Left kidney (tissue), 2 donors: Measurements from ENCODE around the gene CDKN2AIP. TPM values are rescaled to one million over a fixed set of nuclear protein-coding genes. Genes with fewer than 3 reads are reported as not detected.
"Not testable (repeated sequence)": the region's sequence is repeated elsewhere in the genome, so short reads cannot be mapped to it uniquely, and the experiment has no call there.

Experiments
- DNase-seq: peaks from one replicate; pipeline ENCODE4 v3.0.0-alpha.2; 2013
- polyA plus RNA-seq: library from polyadenylated mRNA; unstranded; fragments of 120-200 nt; gene quantifications from one replicate; pipeline ENCODE4 v1.2.1, GENCODE V29; 2013; ENCODE audit not compliant: insufficient read length

The CDKN2AIP gene
- polyA plus RNA-seq, 1 donor, result 33.7 TPM

- DNase-seq, result no peak
These were observed 4.0 kb downstream of the CDKN2AIP start for GRCh38 chr4:183448436-183448835.

DNA sequence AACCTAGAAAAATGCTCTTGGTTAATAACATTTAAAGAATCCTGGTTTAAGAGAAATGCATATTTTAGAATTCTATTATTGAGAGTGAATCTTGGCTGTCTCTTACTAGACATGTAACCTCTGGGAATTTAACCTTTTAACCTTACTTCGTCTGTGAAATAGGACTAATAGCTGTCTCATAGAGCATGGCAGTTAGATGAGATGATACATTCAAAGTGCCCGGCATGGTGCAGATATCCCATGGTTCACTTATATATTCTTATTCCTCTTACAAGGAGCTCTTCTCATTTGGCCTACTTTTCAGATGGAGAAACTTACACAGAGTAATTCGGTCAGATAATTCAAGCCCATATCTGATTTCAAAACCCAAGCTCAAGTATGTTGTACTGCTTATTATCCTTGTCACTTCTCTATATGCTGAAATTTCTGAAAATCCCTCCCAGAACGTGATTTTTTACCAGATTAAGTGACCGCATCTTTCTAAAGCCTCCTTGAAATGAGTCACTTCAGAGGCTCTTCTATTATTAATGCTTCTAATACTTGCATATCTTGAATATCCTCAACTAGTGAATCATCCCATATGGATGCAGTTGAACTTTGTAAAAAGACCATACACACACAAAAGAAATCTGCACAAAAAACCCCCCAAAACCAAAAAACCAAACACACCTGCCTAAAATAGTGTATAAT is 4.9 kb downstream of the CDKN2AIP start:
- DNase-seq, result no peak

DNA sequence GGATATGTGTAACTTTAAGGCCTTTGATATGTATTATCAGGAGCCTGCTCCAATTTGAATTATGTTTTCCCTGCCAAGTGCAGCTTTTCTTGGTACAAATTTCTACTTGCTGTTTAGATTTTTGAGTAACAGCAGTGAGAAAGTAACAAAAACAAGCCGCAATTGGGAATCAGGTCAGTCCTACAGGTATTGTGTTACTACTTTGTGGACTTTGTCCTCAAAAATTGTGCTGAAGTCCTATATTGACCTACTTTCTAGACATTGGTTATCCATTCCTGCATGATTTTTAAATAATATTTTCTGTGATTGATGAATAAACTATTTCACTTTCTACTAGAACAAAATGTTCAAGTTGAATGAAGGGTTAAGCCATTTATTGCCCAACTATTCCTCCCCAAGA is 5.7 kb downstream of the CDKN2AIP start:
- DNase-seq, result no peak

DNA sequence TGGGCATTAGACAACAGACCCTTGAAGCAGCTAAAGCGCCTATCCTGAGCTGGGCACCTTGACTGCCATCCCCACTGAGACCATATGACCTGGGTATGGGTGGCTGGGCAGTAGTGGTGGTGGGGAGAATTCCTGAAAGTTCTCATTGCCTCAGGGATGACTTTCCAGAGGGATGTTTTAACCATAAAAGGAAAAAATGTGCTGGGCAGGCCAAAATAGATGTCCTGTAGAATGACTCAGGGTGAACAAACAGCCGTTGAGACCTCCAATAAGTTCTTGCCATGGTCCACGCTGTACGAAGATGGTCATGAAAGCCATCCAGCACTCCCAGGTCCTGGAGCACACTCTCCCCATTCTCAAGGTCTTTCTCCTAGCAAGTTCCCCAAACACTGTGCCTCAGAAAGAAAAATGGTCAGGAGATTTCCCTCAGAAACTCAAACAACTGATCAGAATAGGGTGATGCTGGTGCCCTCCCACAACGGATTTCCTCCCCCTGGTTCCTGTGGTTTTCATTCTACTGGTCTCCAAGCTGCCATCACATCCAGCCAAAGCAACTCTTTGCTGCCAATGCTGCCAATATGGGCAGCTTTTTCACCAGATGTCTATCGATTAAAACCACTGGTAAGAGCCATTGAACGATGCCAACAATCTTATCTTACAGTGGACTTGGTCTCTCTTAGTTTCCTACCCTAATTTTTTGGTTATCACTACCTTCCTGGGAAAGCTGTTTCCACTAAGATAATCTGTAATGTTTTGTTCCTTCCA is 11.2 kb downstream of the CDKN2AIP start:
- no peak for DNase-seq

DNA sequence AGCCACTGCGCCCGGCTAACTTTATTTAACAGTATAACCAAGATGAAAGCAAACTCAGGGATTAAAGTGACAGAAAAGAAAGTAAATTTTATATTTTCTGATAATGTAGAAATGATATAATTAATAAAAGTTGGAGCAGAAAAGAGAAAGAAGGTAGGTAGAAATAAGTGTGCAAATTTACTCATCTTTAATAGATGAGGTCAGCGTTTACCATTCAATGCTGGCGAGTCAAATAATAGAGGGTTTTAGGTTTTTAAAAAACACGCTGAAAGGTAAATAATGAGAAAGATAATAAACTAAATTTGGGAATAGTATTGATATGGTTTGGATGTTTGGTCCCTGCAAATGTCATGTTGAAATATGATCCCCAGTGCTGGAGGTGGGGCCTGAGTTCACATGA is 13.6 kb downstream of the CDKN2AIP start:
- no peak for DNase-seq

DNA sequence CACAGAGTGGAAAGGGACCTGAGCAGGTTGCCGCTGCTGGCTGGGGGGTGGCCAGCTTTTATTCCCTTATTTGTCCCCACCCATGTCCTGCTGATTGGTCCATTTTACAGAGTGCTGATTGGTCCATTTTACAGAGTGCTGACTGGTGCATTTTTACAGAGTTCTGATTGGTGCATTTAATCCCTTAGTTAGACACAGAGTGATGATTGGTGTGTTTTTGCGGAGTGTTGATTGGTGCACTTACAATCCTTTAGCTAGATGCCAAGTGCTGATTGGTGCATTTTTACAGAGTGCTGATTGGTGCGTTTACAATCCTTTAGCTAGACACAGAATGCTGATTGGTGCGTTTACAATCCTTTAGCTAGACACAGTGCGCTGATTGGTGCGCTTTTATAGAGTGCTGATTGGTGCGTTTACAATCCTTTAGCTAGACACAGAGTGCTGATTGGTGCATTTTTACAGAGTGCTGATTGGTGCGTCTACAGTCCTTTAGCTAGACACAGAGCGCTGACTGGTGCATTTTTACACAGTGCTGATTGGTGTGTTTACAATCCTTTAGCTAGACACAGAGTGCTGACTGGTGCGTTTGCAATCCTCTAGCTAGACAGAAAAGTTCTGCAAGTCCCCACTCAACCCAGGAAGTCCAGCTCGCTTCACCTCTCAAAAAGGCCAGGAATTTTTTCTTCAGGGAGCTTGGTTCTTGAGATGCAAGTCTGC is 19.6 kb downstream of the CDKN2AIP start:
- not testable (repeated sequence) for DNase-seq

DNA sequence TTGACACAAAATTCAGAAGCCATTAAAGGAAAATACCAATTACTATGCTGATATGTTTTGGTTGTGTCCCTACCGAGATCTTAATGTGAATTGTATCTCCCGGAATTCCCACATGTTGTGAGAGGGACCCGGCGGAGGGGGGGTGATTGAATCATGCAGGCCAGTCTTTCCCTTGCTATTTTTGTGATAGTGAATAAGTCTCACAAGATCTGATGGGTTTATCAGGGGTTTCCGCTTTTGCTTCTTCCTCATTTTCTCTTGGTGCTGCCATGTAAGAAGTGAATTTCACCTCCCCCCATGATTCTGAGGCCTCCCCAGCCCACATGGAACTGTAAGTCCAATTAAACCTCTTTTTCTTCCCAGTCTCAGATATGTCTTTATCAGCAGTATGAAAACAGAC is 21.4 kb downstream of the CDKN2AIP start:
- not testable (repeated sequence) for DNase-seq

- DNase-seq, result no peak
These were observed 22.8 kb downstream of the CDKN2AIP start for GRCh38 chr4:183467246-183467645.

DNA sequence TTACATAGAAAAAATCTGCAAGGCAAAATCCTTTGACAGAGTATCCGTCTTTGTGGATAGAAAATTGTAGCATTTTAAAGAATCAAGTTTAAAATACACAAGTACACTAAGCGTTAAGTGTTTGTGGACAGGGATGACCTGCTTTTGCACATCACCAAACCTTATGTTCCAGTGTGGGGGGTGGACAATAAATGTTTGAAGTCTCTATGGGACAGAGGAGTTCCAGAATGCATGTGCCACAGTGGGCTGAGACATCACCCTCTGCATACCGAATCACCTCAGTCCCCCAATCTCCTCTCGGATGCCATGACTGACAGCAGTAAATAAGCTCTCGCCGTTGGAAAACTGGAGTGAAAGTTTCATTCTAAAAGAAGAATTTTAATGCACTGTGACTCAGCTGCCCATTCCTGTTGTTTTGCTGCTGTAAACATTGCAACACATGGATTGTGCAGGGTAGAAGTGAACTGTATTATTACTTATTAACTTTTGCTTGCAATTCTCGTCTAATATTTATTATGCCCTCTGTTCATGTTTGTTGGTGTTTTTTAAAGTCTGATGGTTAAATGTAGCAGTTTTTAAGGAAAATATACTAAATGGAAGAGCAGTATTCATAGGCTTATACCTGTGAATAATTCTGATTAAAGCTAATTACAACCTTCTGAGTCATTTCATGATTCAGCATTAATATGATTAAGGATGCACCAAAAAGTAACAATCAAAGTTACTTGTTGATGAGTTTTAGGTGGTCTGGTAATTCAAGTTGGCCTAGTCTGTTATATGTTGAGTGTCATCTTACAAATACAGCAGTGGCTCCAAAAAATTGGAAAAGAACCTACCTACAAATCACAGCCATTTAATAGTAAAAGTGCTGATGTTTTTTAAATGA is 24.0 kb downstream of the CDKN2AIP start:
- no peak for DNase-seq

- DNase-seq, result no peak
These were observed 24.8 kb downstream of the CDKN2AIP start for GRCh38 chr4:183469285-183469684.

- DNase-seq, result no peak
These were observed 25.5 kb downstream of the CDKN2AIP start for GRCh38 chr4:183469936-183470335.

- no peak for DNase-seq
These were observed 26.4 kb downstream of the CDKN2AIP start for GRCh38 chr4:183470821-183471220.

DNA sequence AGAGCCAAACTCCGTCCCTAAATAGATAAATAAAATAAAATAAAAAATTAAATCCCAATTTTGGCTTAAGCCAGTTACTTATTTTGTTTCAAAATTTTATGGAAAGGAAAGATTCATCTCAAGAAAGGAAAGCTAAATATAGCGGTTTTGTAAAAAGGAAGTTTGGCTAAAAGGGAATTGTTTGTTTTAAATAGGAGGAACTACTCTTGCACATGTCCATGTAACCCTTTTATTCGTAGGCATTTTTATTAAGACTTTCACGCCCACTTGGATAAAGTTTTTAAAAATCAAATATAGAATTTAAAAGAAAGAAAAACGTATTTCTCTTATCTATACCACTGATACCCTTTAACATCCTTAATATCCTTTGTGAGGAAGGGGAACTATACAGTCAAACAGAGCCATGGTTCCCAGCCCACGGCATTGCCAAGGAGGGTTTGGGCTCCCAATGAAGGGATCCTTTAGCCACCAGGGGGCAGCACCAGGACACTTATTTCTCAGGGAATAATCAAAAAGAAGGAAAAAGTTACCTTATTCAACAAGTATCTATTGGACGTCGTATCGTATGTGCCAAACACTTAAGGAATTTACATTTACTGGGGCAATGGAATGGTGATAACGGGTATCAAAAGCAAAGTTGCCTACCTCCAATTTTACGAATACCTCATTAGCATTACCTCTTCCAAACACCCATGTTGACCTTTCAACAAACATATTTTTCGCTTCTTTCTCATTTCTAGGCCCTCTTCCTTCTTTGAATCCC is 27.7 kb downstream of the CDKN2AIP start:
- peak; percentile 84 for DNase-seq

DNA sequence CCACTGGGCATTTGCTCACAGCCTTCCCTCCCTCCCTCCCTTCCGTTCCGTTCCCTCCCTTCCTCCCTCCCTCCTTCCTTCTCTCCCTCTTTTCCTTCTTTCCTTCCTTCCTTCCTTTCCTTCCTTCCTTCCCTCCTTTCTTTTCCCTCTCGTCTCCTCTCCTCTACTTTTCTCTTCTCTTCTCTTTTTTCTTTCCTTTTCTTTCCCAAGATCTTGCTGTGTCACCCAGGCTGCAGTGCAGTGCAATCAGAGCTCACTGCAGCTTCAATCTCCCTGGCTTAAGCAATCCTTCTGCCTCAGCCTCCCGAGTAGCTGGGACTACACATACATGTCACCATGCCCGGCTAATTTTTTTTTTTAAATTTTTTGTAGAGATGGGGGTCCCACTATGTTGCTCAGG is 33.7 kb downstream of the CDKN2AIP start:
- no peak for DNase-seq

- DNase-seq, result no peak
These were observed 34.5 kb downstream of the CDKN2AIP start for GRCh38 chr4:183478926-183479325.

DNA sequence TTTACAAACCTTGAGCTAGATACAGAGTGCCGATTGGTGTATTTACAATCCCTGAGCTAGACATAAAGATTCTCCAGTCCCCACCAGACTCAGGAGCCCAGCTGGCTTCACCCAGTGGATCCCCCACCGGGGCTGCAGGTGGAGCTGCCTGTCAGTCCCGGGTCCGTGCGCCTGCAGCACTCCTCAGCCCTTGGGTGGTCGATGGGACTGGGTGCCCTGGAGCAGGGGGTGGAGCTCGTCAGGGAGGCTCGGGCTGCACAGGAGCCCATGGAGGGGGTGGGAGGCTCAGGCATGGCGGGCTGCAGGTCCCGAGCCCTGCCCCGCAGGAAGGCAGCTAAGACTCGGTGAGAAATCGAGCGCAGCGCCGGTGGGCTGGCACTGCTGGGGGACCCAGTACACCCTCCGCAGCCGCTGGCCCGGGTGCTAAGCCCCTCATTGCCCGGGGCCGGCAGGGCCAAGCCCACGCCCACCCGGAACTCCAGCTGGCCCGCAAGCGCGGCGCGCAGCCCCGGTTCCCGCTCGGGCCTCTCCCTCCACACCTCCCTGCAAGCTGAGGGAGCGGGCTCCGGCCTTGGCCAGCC is 38.2 kb downstream of the CDKN2AIP start:
- not testable (repeated sequence) for DNase-seq

- DNase-seq, result no peak
These were observed 39.6 kb downstream of the CDKN2AIP start for GRCh38 chr4:183483997-183484396.

DNA sequence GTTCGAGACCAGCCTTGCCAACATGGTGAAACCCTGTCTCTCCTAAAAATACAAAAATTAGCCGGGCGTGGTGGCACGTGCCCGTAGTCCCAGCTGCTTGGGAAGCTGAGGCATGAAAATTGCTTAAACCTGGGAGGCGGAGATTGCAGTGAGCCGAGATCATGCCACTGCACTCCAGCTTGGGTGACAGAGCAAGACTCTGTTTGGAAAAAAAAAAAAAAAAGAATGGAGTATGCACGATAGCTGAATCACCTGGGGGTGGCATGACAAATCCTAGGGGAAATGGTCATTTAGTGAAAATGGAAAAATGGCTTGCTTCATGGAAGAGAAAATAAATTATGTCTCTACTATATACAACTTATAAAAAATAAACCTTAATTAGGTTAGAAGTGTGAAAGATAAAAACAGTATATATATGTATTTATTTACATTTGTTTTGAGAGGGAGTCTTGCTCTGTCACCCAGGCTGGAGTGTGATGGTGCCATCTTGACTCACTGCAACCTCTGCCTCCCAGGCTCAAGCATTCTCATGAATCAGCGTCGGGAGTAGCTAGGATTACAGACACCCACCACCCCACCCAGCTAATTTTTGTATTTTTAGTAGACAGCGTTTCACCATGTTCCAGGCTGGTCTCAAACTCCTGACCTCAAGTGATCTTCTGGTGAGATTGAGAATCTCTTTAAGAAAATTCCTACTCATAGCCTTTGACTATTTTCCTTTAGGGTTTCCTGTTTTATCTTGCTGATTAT is 41.1 kb downstream of the CDKN2AIP start:
- no peak for DNase-seq

DNA sequence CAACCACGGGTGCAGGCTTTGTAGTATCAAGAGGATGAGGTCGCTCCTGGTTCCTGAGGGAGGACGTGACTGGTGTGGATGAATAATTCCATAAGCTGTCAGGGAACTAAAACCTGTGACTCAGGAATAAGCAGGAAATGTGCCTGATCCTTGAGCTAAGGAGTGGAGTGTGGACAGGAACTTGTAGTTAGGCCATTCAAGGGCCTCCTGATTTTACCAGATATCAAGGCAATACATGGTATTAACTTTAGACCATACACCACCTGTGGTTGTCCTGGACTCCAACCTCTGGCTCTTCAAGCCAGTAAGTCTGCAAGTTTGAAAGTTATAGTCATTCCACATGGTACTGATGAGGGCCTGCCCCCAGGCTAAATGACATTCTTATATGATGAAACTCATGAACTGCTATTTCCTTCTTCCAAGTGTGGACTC is 48.4 kb downstream of the CDKN2AIP start:
- DNase-seq, result no peak

DNA sequence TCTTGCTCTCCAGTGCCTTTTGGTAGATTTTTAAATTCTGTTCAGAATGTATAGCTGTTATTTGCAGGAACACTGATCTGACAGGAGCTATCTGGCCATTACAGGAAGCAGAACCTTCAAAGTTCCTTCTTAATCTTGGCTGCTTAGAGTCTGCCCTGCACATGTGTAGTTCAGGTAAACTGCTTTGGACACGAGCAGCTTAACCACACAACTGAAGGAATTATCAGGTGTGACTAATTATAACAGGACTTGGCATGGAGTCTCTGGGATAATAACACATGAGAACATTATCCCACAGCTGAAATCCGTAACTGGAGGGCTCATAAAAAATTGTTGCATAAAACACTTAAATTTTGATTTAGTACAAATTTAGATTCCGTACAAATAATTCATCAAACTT is 48.8 kb downstream of the CDKN2AIP start:
- no peak for DNase-seq
